ENCODE data around the gene LCN10. TPM values are rescaled to one million over a fixed set of nuclear protein-coding genes. Genes with fewer than 3 reads are reported as not detected.

LCN10 gene
- total RNA-seq, 2 experiments from 2014 or later, result not detected

- Histone ChIP-seq H3K9me2 (ENCODE audit: insufficient read depth, low read length) (no peaks in the 10 kb centered on the region), H2AFZ (ENCODE audit: low read length) (no peak overlapping the region), H4K20me1 (ENCODE audit: insufficient read depth, low read length) (no peaks in the 10 kb centered on the region), H3K9me3 (ENCODE audit: low read length) (no peaks in the 10 kb centered on the region), H3K4me1 (ENCODE audit: insufficient read depth, low read length, poor library complexity, severe bottlenecking) (peaks cover 12% of the 10 kb centered on the region), H3K79me2 (ENCODE audit: insufficient read depth, low read depth, low read length) (no peaks in the 10 kb centered on the region), H3K27ac (ENCODE audit: low read depth, low read length, poor library complexity, severe bottlenecking) (no peak overlapping the region), H3K4me2 (ENCODE audit: low read length) (no peak overlapping the region), H3K4me3 (ENCODE audit: low read depth, low read length, poor library complexity, severe bottlenecking) (no peak overlapping the region), H3K36me3 (ENCODE audit: insufficient read depth, low read length) (no peaks in the 10 kb centered on the region)
- no TSS peak for BruUV-seq (replicated peaks)
- DNase-seq (ENCODE audit: low spot score), result no peak
- POLR2A ChIA-PET, result no interaction called here
- no peak for TF ChIP-seq EZH2phosphoT487 (IDR thresholded peaks at IDR 0.05; ENCODE audit: borderline replicate concordance, low read depth, low read length)
- no peak for TF ChIP-seq CTCF (conservative IDR thresholded peaks at IDR 0.05; ENCODE audit: low read length)
- intact Hi-C loops (cut with micrococcal nuclease; ENCODE audit: unreplicated experiment), result no loop called here
- CTCF ChIA-PET (ENCODE audit: unreplicated experiment), result interaction anchor here (1.0 kb wide), 1 partner anchor 32 kb away, joined by 3 read pairs; no protein-coding TSS in a partner anchor
Measured at GRCh38 chr9:136745389-136746154, 2.8 kb upstream of the LCN10 start.

GRCh38 chr9:136744773-136745172 is 2.0 kb upstream of the LCN10 start:
- Histone ChIP-seq H3K4me1 (ENCODE audit: insufficient read depth, low read length, poor library complexity, severe bottlenecking) (peaks cover 12% of the 10 kb centered on the region), H3K27ac (ENCODE audit: low read depth, low read length, poor library complexity, severe bottlenecking) (no peak overlapping the region), H3K4me2 (ENCODE audit: low read length) (no peak overlapping the region), H3K36me3 (ENCODE audit: insufficient read depth, low read length) (no peaks in the 10 kb centered on the region), H3K4me3 (ENCODE audit: low read depth, low read length, poor library complexity, severe bottlenecking) (no peak overlapping the region), H3K79me2 (ENCODE audit: insufficient read depth, low read depth, low read length) (no peaks in the 10 kb centered on the region), H2AFZ (ENCODE audit: low read length) (no peak overlapping the region), H3K9me3 (ENCODE audit: low read length) (no peaks in the 10 kb centered on the region), H4K20me1 (ENCODE audit: insufficient read depth, low read length) (no peaks in the 10 kb centered on the region), H3K9me2 (ENCODE audit: insufficient read depth, low read length) (no peaks in the 10 kb centered on the region)
- ChIA-PET CTCF (ENCODE audit: unreplicated experiment) (interaction anchor here (1.0 kb wide), 1 partner anchor 33 kb away, joined by 3 read pairs; no protein-coding TSS in a partner anchor), POLR2A (no interaction called here)
- no peak for TF ChIP-seq EZH2phosphoT487 (IDR thresholded peaks at IDR 0.05; ENCODE audit: borderline replicate concordance, low read depth, low read length)
- no TSS peak for BruUV-seq (replicated peaks)
- no peak for DNase-seq (ENCODE audit: low spot score)
- intact Hi-C loops (cut with micrococcal nuclease; ENCODE audit: unreplicated experiment), result no loop called here

GRCh38 chr9:136743639-136744211 is 985 bp upstream of the LCN10 start:
- Histone ChIP-seq H2AFZ (ENCODE audit: low read length) (no peak overlapping the region), H3K36me3 (ENCODE audit: insufficient read depth, low read length) (no peaks in the 10 kb centered on the region), H3K79me2 (ENCODE audit: insufficient read depth, low read depth, low read length) (no peaks in the 10 kb centered on the region), H3K4me2 (ENCODE audit: low read length) (no peak overlapping the region), H3K9me3 (ENCODE audit: low read length) (no peaks in the 10 kb centered on the region), H3K4me1 (ENCODE audit: insufficient read depth, low read length, poor library complexity, severe bottlenecking) (peaks cover 6% of the 10 kb centered on the region), H3K27ac (ENCODE audit: low read depth, low read length, poor library complexity, severe bottlenecking) (no peak overlapping the region), H3K4me3 (ENCODE audit: low read depth, low read length, poor library complexity, severe bottlenecking) (no peak overlapping the region), H3K9me2 (ENCODE audit: insufficient read depth, low read length) (no peaks in the 10 kb centered on the region), H4K20me1 (ENCODE audit: insufficient read depth, low read length) (no peaks in the 10 kb centered on the region)
- no TSS peak for BruUV-seq (replicated peaks)
- DNase-seq (ENCODE audit: low spot score), result no peak
- TF ChIP-seq CTCF (conservative IDR thresholded peaks at IDR 0.05; ENCODE audit: low read length) (no peak), EZH2phosphoT487 (IDR thresholded peaks at IDR 0.05; ENCODE audit: borderline replicate concordance, low read depth, low read length) (no peak)
- CTCF ChIA-PET (ENCODE audit: unreplicated experiment), result no interaction called here
- POLR2A ChIA-PET, result no interaction called here
- intact Hi-C loops (cut with micrococcal nuclease; ENCODE audit: unreplicated experiment), result no loop called here
